ENCODE measurements around the gene SETBP1. TPM values are rescaled to one million over a fixed set of nuclear protein-coding genes. Genes with fewer than 3 reads are reported as not detected.
A peak's percentile ranks its signal among the peaks of the same experiment; 100 is the strongest.

SETBP1 gene
- total and polyA plus RNA-seq, 9 of the 15 experiments (the other 6 are each of a cell fraction or from before 2014, with no cell fraction given), result under 0.01 to 0.13 (median 0.04) TPM

- FAIRE-seq (no peak), ATAC-seq (no peak), DNase-seq (ENCODE audit: extremely low read depth in 1 of 4, low spot score in 3 of 4) (no peak)
- Histone ChIP-seq H3K79me2 (ENCODE audit: control insufficient read depth, insufficient read depth, low read length) (no peaks in the 10 kb centered on the region), H4K20me1 (replicated peaks; ENCODE audit: control insufficient read depth, insufficient read depth, low read length) (no peaks in the 10 kb centered on the region), H3K4me2 (ENCODE audit: insufficient read depth, low read length) (no peak overlapping the region), H2AFZ (ENCODE audit: low read depth, low read length) (no peak overlapping the region), H3K9me3 (replicated peaks; ENCODE audit: control insufficient read depth, insufficient read depth, low read depth, low read length) (no peaks in the 10 kb centered on the region), H3K4me3 (no peak overlapping the region), H3K9me1 (ENCODE audit: control insufficient read depth, insufficient read depth, low read length) (no peaks in the 10 kb centered on the region), H3K27ac (ENCODE audit: extremely low read depth, low read depth, low read length) (no peak overlapping the region), H3K9ac (ENCODE audit: insufficient read depth in 1 of 2, low read depth in 2 of 2, low read length in 2 of 2) (no peak overlapping the region), H3K36me3 (ENCODE audit: control insufficient read depth, insufficient read depth, low read length) (no peaks in the 10 kb centered on the region), H3K27me3 (ENCODE audit: control insufficient read depth in 2 of 2, insufficient read depth in 2 of 2, low read length in 2 of 2) (no peaks in the 10 kb centered on the region), H3K4me1 (replicated peaks in 1 of 2; ENCODE audit: control insufficient read depth in 2 of 2, insufficient read depth in 2 of 2, low read length in 2 of 2) (peaks cover 6 to 40% of the 10 kb centered on the region in 2 experiments; a peak in 3 of 5 replicates)
- BruUV-seq (replicated peaks), result no TSS peak
- in situ Hi-C loops (cut with MboI), result no loop called here
- POLR2A ChIA-PET, result no interaction called here
- CTCF ChIA-PET (ENCODE audit: low intra/inter-chr PET ratio), result no interaction called here
- intact Hi-C loops (cut with micrococcal nuclease), result no loop called here
- WGBS (ENCODE audit: insufficient coverage, low coverage, missing lambda C conversion rate), result 57% methylated on average over 9 of the region's 9 CpGs
- TF ChIP-seq ATF3 (IDR thresholded peaks at IDR 0.05) (no peak), ATF3 (CRISPR knock-in tag; conservative IDR thresholded peaks at IDR 0.05) (no peak), ZNF384 (IDR thresholded peaks at IDR 0.05; ENCODE audit: low read depth, low read length) (no peak), ZNF518B (CRISPR knock-in tag; IDR thresholded peaks at IDR 0.05) (no peak), MGA (IDR thresholded peaks at IDR 0.05) (0 out of 2 replicates have a peak, but pooled peaks have one; percentile 22)
These were observed 51.0 kb downstream of the SETBP1 start for GRCh38 chr18:44731530-44732237.
